Activated naive CD4-positive, alpha-beta T cell treated with Interleukin-2 at 50 U/mL for 16 hours (primary cell): Measurements from ENCODE around the gene SPAG16.

Experiments
- DNase-seq: peaks from one replicate; pipeline ENCODE4 v3.0.0-alpha.2; 2020

The SPAG16 gene

DNA sequence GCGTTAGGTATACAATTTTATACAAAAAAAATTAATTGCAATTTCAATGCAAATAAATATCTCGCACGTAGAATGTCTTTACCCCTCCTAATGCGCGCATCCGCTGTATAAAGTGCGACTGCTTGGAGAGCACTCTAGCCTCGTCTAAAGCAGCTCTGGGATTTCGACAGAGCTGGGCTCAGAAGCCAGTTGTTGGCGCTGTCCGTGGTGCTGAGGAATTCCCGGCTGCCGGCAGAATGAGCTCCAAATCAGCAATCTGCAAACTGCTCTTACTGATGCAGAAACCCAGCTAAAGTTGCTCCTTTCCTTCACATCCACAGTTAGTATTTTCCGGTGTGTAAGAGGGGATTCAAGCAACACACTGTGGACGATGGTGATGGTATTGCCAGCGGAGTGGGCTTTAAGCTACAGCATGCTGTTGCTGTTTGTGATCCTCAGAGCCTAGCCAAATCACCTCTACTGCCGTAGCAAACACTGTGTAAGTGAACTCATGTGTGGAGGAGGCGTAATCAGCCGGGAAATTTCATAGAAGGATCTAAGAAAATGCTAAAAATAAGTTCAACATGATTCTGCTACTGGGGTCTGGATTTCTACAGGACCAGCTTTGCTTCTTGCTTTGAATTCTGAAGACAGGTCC lies 1126.8 kb downstream of the SPAG16 start, which contains the start of gene VWC2L:
TSS of gene VWC2L (plus strand) at position 137 of the 637 bp plus-strand sequence. CDS start 3,140 bp downstream, outside the sequence.
- DNase-seq = peak; percentile 7

DNA sequence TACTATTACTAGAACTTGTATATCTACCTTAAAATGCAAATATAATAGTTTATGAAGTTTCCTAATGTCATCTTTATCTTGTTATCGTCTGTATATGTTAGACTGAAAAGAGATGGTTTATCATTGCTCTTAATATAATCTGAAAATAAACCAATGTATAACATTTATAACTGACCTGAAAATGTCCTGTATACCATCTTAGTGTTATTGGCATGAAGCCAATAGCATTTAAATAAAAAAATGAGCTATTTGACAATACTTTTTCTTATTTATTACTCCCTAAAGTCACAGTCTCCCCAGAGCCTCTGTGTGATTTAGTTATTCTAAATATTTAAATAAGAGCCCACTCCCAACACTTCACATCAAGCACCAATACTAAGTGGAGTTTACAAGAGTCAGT lies 1128.4 kb downstream of the SPAG16 start:
- no peak for DNase-seq

DNA sequence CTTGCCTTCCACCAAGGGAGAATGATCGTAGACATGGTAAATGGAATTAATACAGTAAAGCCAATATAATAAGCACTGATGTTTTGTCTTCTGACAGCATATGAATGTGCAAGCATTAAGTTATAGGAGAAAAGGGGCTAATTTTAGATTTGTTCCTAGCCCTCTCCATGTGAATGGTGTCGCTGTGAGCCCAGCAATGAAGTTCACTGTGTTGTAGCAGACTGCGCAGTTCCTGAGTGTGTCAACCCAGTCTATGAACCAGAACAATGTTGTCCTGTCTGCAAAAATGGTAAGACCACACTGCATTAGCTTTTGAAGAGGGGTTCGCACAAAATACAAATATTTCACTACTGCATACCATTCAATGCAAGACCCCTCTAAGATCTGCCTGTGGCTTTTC lies 1152.2 kb downstream of the SPAG16 start:
- no peak for DNase-seq

DNA sequence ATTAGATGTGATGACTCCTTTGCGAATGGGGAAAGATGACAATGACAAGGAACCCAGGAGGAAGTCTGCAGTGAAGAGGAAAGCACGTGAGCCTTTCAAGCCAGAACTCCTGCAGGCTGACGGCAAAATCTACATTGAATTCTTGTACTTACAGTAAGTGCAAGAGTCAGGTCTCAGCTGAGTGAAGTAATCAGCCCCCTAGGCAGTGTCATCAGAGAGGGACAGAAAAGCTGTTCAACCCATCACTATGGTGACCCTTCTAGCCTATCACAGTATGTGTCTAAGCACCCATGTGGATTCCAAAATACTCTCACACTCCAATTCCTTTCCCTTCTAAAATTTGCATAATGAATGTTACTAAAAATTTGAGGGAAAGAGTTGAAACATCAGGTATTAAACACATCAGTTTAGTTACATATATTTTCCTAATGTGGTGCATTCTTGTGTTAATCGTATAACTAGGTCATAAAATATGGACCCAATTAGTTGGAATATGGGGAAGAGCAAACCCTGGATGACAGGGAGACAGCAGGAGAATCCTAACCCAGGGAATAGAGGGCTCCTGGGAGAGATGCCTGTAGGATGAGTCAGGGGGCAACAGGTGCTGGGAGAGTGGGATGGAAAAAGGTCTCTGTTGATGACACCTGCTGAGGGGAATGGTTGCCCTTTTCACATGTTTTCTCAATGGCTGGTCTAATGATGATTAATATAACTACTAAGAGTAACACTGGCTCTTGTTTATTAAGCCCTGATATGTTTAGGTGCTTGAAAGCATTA lies 1166.0 kb downstream of the SPAG16 start:
- no peak for DNase-seq

DNA sequence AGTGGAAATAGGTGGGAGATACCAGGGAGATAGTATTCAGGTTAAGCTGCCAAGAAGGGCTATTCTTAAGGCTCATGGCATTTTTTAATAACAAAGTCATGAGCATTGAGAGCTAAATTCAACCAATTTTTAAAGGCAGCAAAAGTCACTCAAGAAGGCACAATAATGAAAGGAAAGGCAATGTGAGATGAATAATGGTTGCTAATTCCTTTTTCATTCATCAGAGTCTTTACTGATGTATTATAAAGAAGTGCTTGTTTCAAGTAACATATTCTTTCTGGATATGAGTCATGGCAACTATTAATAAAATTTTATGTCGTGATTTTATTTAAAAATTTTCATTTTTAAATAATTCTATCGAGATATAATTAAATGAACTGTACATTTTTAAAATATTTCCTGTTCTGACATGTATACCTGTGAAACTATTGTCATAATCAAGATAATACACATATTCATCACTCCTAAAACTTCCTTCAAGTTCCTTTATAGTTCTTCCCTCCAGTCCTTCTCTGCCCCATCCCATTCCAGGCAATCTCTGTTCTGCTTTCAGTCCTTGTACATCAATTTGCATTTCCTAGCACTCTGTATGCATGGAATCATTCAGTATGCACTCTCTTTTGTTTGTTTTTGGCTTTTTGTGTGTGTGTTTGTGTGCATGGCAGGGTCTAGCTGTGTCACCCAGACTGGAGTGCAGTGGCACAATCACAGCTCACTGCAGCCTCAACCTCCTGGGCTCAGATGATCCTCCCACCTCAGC lies 1167.4 kb downstream of the SPAG16 start:
- no peak for DNase-seq
